Hepatic stellate cell (primary cell): Measurements from ENCODE around the gene MBNL1.
A peak's percentile ranks its signal among the peaks of the same experiment; 100 is the strongest.

Experiments
- DNase-seq: peaks from one replicate; pipeline ENCODE4 v3.0.0; 2011; ENCODE audit warnings: low spot score

The MBNL1 gene

DNA sequence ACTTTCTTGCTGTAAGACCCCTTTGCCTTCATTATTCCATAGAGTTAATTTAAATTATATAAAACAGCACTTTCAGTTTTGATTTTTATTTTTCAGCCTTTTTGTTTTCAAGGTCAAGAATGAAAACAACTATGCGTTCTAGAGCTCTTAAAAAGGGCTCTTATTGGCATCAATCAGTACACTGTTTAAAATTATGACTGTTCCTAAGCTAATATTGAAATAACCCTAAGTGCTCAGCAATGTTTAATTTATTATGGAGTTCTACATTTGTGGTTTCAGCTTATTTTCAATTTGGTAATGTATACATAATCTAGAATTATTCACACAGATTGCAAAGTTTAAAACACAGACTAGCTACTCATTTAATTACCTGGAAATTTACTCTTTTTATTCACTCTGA lies 179.4 kb downstream of the MBNL1 start:
- no peak for DNase-seq

DNA sequence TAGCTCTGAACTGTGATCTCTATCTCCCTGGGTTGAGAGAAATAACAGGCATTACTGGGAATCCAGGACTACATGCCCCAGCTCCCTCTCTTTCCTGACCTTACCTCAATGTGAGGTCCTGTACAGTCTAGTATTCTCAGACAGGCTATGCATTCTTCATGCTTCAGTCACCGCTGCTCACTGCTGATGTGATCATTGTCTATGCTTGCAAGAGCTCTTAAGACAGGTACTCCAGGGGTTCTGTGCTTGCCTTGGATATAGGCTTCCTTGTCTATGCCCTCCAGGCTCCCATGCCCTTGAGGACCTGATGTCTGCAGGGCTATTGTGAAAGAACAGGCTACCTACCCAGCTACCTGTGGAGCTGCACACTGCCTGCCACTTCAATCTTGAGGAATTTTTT lies 183.6 kb downstream of the MBNL1 start:
- no peak for DNase-seq

DNA sequence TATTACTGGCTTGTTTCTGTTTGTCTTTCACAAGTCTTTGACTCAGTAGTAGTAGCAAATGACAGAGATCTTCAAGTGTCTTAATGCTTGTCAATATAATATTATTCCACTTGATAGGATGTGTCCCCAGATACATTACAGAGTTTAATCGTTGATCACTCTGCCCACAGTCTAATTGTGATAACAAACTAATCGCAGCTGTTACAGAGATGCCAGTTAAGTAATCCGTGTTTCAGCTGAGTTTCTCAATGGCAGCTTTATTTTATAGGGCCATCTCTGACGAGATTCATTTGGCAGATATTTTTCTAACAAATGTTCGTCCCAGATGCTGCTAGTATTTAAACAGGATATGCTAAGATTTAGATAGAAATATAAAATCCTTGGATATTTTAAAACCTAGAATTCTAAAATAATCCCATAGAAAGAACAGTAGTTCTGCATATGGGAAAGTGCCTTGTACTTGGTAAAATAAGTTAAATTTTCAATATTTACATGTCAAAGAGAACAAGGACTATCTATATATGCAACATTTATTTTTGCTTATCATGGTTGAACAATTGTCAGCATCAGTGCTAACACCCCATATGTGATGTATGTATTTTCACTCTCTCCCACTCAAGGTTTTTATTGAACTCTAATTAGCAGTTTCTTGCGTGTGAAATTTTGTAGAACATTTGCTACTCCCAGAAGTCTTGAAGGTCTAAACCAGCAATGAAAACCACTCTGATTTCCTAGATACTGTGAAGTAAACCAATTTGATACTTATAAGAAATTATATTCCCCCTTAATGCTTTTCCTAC lies 185.5 kb downstream of the MBNL1 start:
- no peak for DNase-seq

DNA sequence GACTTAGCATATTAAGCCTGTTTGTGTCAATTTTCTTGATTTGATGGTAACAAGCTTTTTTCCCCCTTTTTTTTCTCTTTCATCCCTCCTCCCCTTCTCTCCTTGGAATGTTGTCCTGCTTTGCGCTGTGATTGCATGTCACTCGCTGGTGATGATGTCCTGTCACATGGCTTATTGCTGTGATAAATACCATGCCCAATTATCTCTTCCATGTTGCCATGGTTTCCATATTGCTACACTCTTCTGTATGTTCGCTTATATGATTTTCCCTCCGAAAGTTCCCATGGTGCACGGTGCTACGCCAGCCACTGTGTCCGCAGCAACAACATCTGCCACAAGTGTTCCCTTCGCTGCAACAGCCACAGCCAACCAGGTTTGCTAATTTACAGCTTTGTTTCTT lies 187.3 kb downstream of the MBNL1 start:
- no peak for DNase-seq

DNA sequence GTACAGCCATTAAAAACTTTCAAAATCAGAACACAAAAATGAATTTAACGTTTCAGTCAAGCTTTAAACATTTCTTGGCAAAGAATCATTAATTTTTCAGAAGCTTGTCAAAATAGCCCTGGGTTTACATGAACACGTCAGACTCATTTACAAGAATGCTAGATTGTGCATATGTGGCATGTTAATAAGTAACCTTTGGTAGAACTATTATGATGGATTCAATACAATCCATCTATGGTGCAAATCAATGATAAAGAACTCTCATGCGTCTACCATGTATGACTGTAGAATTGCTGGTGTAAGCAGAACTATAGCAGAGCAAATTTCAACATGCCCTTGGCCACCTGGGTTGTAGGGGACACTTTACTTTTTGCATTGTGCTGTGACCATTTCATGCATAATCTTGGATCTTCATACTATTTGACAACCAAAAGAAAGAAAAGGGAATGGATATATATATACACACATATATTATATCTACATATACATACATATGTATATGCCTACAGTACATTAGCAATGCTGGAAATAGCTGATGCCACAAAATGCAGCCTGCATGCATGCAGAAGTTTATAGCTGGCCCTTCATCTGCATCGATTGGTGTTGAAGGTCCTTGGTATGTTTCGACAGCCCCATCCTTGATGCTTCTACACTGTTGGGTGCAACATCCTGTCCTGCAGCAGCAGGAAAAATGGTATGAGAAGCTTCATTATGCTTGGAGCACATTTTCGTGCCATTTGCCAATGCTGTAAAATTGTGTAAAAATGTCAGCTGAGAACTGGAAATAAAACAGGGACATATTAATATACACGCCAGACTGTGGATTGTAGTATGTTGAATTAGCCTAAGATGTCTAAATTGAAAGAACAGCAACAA lies 189.0 kb downstream of the MBNL1 start:
- DNase-seq: no peak

DNA sequence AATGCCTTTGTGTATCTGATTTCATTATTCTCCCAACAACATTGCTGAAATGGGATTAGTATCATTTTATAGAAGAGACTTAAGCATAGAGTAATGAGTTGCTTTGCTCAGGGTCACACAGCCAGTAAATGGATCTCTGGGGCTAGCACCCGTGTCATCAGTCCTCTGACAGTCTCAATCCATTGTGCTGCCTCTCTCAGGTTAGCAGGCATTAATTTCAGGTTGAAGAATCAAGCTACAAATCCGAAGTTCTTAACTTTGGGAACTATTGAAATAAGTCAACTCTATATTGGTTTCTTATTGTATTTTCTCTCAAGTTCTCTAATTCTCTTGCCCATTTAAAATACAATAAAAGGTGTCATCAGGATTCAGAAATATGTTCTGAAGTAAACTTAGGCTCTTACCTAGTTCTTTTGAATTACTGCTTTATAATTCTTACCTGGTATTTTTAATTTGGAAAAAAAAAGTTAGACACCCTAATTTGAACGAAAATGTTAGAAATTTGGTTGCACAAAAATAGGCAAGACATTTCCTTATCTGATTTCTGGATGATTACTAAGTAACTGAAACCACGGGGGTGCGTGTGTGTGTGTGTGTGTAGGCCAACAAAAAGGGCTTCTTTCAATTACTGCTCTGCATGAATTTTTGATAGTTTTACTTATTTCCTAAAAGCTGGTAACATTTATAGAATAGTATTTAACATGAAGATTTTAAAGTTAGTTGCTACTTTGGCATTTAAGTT lies 189.8 kb downstream of the MBNL1 start:
- no peak for DNase-seq

DNA sequence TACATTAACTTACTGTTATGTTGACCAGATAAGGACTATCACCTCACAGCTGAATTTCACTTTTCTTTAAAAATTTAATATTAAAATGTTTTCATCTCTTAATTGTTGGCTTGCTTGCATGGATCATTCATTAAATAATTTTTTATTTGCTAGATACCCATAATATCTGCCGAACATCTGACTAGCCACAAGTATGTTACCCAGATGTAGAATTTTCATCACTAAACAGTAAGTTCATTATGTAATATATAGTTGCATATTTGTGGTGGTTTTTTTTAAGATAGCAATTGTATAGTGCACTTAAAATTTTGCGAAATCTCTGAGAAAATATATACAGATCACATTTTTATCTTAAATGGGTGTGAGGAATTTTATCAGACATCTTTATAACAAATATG lies 190.4 kb downstream of the MBNL1 start:
- no peak for DNase-seq

DNA sequence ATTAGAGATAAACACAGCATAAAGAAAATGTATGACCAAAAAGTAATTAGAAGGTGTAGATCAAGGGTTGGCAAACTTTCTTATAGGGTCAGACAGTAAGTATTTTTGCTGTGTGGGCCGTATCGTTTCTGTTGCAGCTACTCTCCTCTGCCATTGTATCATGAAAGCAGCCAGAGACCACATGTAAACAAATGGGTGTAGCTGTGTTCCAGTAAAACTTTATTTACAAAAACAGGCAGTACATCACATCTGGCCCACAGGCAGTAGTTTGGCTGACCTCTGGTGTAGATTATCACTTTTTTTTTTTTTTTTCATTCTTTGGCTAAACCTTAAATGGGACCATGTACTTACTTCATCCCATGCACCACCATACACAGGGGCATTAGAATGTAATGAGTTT lies 190.8 kb downstream of the MBNL1 start:
- DNase-seq: no peak

DNA sequence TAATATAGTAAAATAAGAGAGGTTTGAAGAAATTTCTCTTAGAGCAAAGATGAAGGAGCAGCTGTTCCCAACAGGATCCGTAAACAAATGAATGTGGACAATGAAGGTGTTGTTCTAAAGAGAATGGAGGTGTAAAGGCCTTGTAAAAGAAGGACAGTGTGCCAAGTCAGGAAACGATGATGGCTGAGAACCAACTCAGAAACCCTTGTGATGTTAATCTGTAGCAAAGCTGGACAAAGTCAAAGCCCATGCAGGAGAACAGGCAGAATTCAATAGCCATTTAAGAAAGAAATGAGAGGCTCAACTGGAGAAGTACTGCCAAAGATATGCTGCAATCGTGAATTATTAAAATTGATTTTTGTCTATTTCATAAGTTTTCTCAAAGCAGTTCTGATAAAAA lies 192.2 kb downstream of the MBNL1 start:
- DNase-seq: no peak

DNA sequence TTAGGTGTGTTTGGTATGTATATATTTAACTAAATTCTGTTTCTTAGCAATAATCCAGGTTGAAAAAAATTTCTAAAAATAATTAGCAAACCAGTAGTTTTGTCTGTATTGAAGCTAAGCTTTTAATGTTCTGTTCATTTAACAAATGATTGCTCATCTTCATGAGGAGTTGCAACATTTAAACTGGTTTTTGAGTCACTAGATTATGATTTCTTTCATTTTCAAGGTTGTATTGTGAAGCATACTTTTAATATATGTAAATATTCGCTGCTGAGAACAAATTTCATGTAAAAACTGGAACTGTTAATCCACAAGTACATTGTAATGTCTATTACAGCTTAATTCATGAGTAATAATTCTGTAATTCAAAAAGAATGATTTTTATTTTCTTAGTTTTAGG lies 192.7 kb downstream of the MBNL1 start:
- DNase-seq: no peak

DNA sequence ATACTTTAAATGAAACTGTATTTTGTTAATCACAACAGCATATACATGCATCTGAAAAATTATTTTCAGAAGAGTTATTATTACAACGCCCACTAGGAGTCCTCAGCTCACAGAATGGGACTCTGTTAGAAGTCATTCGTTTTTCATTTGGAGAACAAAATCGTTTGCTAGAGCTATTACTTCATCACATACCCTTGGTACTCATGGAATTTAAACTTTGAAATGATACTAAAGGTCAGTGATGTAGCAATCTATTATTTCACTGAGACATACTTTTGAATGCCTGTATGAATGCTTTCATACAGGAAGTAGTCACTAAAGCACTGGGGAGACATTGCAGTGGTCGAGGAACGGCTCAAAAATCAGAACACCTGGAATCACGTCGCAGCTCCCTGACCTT lies 198.1 kb downstream of the MBNL1 start:
- peak; percentile 18 for DNase-seq

DNA sequence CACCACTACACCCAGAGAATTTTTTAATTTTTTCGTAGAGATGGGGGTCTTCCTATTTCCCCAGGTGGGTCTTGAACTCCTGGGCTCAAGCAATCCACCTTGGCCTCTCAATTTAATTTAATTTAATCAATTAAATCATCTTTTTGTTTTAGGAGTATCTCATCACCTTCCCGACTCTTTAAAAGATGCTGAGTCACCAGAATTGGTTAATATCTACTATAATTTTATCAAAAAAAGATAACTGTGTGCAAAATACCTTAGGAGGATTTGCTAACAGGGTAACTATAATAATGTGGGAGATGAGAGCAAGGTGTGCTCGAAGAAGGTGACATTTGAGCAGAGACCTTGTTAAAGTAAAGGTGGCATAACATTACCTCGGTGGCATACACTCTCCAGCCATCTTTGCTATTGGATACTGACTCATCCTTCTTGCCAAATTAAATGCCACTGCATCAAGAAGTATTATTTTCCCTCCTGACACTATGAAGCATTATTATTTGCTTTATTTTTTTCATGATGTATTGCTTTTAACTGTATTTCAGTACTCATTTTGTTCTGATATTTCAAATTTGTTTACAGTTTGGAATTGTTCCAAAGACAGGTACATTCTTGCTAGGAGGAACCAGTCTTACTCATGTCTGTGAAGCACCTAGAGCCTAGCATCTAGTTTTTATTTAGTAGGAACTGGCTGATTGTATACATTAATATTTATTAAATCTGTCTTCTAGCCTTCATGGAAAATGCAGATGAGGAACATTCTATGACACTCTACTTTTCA lies 200.7 kb downstream of the MBNL1 start:
- no peak for DNase-seq

DNA sequence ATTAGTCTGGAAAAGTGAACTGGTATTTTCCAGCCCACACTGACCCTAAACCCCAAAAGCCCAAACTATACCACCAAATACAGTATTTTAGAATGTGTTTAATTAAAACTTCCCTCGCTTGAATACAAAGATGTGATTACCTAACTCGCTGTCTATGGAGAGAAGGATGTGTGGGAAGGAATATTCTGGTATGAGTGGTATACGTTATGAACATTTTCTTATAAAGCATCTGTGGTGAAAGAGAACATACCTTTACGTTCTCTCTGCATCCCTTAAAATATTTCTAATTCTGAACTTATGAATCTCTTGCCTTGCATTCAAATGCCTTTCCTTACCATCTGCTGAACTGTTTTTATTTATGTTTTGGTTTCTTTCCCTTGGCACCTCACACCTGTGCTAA lies 201.4 kb downstream of the MBNL1 start:
- no peak for DNase-seq

DNA sequence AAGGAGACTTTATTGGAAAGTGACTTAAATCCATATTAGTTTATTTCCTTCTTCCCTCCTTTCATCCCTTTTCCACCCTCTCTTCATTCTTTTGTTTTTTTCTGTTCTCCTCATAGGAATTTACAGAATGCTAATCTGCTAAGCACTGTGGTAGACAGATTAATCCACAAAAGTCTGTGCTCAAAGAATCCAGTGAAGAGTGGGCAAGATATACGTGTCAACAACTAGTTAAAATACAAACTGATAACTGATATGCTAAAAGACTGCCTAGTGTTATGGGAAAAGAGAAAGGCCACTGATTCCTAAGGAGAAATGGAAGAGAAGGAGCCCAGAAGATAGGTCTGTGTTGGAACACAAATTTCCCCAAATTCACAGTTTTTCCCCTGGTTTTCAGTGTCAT lies 202.2 kb downstream of the MBNL1 start:
- no peak for DNase-seq

DNA sequence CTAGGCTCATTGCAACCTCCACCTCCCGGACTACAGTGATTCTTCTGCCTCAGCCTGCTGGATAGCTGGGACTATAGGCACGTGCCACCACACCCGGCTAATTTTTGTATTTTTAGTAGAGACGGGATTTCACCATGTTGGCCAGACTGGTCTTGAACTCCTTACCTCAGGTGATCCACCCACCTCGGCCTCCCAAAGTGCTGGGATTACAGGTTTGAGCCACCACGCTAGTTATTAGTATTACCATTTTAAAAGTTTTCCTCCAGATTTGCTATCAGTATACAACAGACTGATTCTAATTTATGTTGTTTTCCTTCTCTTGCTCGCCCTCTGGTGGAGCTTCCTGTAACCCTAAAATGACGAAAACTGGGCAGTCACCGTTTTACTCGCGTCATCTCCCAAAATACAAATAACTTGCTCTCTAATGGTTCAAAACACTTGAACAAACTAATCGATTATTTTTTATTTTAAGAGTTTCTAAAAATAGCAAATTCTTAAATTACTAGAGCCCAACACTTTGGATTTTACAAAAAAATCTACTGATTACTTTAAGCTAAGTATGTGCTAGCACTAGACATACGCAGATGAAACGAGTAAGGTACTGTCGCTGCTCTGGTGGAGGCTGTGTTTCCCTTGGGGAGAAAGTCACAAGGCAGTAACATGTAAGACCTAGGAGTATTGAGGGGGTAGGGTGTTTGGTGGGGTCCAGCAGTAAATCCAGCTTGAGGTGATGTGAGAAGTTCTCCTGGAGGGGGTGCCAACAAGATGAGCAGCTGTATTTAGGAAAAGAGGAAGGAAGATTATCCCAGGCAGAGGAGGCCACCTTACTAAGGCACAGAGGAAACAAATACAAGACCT lies 203.3 kb downstream of the MBNL1 start:
- peak; percentile 32 for DNase-seq

DNA sequence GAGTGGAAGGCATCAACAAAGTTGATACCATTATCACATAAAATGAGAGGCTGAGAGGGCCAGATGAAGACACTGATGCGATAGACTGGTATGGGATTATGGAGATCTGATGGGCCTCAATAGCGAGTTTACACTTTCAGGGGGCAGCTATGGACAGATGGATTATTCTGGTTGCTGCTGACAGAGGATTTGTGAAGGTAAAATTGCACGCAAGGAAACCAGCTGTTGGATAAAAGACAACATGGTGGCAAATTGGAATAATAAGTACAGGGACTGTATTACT lies 203.9 kb downstream of the MBNL1 start:
- no peak for DNase-seq

DNA sequence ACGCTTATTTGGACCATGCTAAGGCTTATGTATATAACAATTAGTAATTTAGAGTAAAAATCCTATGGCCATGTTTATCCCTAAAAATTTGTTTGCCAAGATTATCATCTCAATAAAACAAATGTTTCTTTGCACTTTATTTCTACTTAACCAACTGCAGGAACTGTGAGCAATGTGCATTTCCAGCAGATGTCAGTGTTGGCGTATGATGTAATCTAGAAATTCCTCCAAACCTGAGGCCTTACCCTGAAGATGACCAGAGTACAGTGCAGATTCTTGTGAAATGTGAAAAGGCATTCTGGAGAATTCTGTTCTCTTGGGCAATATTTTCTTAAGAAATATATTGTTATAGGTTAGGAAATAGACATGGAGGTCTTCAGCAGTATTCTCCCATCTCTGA lies 205.9 kb downstream of the MBNL1 start:
- DNase-seq: peak; percentile 33

DNA sequence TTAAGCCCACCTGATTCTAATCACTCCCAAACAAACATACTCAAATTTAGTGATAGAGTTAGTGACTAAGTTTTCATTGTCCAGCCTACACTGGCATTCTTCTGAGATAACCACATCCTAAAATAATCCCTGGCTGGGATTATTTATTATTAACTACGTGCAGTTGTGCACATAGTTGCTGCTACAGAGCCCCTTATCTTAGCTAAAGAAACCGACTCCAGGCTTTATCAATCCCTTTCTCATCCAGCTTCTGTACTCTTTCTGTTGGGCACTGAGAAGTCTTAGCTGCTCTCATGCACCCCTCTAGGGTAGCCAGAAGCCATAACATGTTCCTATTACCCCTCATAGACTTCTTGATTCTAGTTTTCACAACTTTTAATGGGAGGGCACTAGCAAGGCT lies 208.7 kb downstream of the MBNL1 start:
- no peak for DNase-seq

DNA sequence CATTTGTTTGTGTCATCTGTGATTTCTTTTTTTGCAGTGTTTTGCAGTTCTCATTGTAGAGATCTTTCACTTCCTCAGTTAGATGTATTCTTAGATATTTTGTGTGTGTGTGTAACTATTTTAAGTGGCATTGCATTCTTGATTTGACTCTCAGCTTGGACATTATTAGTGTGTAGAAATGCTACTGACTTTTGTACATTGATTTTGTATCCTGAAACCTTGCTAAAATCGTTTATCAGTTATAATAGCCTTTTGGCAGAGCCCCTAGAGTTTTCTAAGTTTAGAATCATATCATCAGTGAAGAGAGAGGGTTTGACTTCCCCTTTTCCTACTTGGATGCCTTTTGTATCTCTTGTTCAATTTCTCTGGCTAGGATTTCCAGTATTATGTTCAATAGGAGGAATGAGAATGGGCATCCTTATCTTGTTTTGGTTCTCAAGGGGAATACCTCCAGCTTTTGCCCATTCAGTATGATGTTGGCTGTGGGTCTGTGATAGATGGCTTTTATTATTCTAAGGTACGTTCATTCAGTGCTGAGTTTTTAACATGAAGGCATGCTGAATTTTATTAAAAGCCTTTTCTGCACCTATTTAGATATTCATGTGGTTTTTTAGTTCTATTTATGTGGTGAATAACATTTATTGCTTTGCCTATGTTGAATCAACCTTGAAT lies 211.7 kb downstream of the MBNL1 start:
- DNase-seq: no peak

DNA sequence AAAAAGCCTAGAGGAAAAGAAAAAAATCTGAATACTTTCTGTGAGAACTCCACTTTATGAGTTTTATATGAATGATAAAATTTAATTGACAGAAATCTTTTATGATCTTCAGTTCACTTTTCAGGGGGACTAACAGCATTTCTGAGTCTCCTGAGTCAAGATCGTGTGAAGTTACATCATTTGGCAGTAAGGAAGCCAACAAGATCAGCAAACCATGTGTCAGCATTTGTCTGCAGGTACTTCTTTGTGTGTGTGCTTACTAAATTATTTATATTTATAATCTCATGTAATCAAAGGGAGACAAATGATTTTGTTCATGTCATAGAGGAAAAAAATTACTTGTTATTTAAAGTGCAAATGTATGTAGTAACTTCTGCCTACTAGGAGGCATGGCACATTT lies 217.6 kb downstream of the MBNL1 start:
- no peak for DNase-seq

DNA sequence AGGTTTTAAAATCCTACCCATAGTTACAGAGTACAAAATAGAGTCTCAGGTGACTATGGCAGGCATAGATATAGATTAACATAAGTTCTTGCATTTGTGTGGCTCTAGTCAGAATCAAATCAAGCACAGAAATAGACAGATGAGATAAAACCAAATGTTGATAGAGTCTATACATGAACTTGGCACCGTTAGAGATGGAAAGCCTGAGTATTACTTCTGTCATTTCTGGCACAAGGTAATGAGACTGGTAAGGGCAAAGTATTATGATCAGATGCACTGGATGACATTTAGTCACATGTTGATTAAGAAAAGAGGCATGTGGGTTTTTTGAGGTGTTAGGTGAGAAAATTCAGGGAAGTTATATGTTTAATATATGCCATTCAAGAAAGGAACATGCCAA lies 219.7 kb downstream of the MBNL1 start:
- DNase-seq: no peak
